Measurements from ENCODE around the gene ANKRD13B.

Gene ANKRD13B

DNA sequence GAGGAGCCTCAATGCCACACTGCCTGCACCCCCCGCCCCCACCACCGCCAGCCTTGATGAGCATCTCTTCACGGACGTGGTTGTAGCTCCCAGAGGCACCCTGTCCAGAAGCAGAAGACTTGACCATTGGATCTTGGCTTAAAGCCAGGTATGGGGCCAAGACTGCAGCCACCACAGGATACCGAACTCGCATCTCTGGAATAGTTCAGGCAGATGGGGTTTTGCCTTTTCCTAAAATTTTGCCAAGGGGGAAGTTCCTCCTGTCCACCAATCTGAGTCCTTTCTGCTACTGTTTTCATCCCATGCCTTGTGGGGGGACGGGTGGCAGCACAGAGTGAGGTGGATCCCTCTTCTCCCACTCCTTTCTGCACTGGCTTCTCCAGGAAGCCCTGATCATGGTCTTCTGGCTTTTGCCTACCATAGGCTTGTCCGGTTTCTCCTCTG, 28.8 kb downstream of the ANKRD13B start:
- peak; percentile 55 for TF ChIP-seq NFIC (IDR thresholded peaks at IDR 0.05)
- TF ChIP-seq TAF1 (IDR thresholded peaks at IDR 0.05; ENCODE audit: low read depth), result no peak
- no peak for TF ChIP-seq RAD21 (IDR thresholded peaks at IDR 0.05; ENCODE audit: low read depth)

DNA sequence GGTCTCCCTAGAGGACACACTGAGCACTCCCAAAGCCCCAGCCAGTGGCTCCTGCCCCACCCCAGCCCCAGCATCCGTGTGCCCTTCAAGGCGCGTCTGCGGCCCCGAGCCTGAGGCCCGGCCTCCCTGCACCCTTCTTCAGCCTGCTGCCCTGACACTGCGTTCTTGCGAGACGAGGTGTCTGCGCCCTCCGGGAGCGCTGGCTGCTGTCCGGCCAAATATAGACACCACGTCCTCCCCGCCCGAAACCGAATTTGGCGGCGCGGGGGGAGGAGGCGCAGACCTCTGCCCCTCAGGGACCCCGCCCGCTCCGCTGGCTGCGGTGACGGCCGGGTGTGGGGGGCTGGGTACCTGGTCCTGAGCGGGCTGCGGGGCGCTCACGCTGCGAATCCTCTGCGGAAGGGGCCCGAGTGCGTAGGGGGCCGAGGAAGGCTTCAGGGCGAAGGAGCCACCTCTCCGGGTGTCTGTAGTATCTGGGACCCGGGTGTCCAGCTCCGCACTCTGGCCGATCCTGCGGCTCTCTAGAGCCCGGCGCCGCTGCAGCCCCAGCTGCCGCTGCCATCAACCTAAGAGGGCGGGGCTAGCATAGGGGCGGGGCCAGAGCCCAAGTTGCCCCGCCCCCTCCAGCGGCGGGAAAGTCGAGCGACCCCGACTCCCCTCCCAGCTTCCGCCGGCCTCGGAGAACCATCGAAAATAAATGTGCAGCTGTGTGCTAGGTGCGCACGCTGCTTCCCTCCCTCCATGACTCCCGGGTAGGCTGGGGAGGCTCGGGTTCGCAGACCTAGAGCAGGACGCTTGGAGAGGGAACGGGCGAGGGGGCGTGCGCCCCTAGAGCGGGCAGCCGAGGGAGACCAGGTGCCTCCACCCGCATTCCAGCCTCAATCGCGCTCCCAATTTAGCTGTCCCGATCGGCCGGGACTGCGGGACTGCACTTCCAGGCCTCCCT, 29.7 kb downstream of the ANKRD13B start, which contains the start of gene CORO6:
Gene CORO6, minus strand, starts transcription at position 576 of the 946 bp plus-strand sequence. CDS start 1,491 bp downstream, outside the sequence.
- TF ChIP-seq, protein P1, sequence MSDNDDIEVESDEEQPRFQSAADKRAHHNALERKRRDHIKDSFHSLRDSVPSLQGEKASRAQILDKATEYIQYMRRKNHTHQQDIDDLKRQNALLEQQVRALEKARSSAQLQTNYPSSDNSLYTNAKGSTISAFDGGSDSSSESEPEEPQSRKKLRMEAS (IDR thresholded peaks at IDR 0.05), result peak; percentile 71
- TF ChIP-seq RAD21 (IDR thresholded peaks at IDR 0.05; ENCODE audit: low read depth) (no peak), CEBPB (IDR thresholded peaks at IDR 0.05) (no peak), TCF12 (IDR thresholded peaks at IDR 0.05; ENCODE audit: low read depth) (0 out of 2 replicates have a peak, but pooled peaks have one; percentile 24), YY1 (IDR thresholded peaks at IDR 0.05; ENCODE audit: low read depth) (no peak), EP300 (IDR thresholded peaks at IDR 0.05; ENCODE audit: borderline replicate concordance) (no peak; the same call in 1 of the 2 replicates), ZBTB7A (IDR thresholded peaks at IDR 0.05; ENCODE audit: low read depth) (peak; percentile 96), TEAD4 (IDR thresholded peaks at IDR 0.05) (peak; percentile 58)
- TF ChIP-seq, protein P2, sequence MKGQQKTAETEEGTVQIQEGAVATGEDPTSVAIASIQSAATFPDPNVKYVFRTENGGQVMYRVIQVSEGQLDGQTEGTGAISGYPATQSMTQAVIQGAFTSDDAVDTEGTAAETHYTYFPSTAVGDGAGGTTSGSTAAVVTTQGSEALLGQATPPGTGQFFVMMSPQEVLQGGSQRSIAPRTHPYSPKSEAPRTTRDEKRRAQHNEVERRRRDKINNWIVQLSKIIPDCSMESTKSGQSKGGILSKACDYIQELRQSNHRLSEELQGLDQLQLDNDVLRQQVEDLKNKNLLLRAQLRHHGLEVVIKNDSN (IDR thresholded peaks at IDR 0.05), result no peak

GRCh38 chr17:29623283-29623647, 30.3 kb downstream of the ANKRD13B start:
- no peak for TF ChIP-seq TAF1 (IDR thresholded peaks at IDR 0.05; ENCODE audit: low read depth)
- no peak for TF ChIP-seq NFIC (IDR thresholded peaks at IDR 0.05)
- no peak for TF ChIP-seq CREB1 (IDR thresholded peaks at IDR 0.05; ENCODE audit: low read depth)
- no peak for TF ChIP-seq TCF12 (IDR thresholded peaks at IDR 0.05; ENCODE audit: low read depth)
- TF ChIP-seq YY1 (IDR thresholded peaks at IDR 0.05; ENCODE audit: low read depth), result no peak
- TF ChIP-seq TEAD4 (IDR thresholded peaks at IDR 0.05), result no peak
- TF ChIP-seq, protein P1 (IDR thresholded peaks at IDR 0.05), result no peak
- TF ChIP-seq REST (IDR thresholded peaks at IDR 0.05; ENCODE audit: low read depth), result no peak
- TF ChIP-seq EGR1 (IDR thresholded peaks at IDR 0.05), result no peak
- no peak for TF ChIP-seq ZBTB7A (IDR thresholded peaks at IDR 0.05; ENCODE audit: low read depth)
- no peak for TF ChIP-seq EP300 (IDR thresholded peaks at IDR 0.05; ENCODE audit: borderline replicate concordance)
- TF ChIP-seq FOXM1 (IDR thresholded peaks at IDR 0.05; ENCODE audit: borderline replicate concordance, low read depth), result no peak
- TF ChIP-seq, protein P2 (IDR thresholded peaks at IDR 0.05), result no peak
- TF ChIP-seq RAD21 (IDR thresholded peaks at IDR 0.05; ENCODE audit: low read depth), result no peak
- no peak for TF ChIP-seq CEBPB (IDR thresholded peaks at IDR 0.05)

- TF ChIP-seq EGR1 (IDR thresholded peaks at IDR 0.05) (no peak), TEAD4 (IDR thresholded peaks at IDR 0.05) (no peak), TAF1 (IDR thresholded peaks at IDR 0.05; ENCODE audit: low read depth) (no peak), TCF12 (IDR thresholded peaks at IDR 0.05; ENCODE audit: low read depth) (no peak), CREB1 (IDR thresholded peaks at IDR 0.05; ENCODE audit: low read depth) (no peak), ZBTB7A (IDR thresholded peaks at IDR 0.05; ENCODE audit: low read depth) (no peak), RAD21 (IDR thresholded peaks at IDR 0.05; ENCODE audit: low read depth) (no peak), CEBPB (IDR thresholded peaks at IDR 0.05) (no peak), NFIC (IDR thresholded peaks at IDR 0.05) (no peak)
- TF ChIP-seq, protein P1 (IDR thresholded peaks at IDR 0.05), result no peak
- TF ChIP-seq, protein P2 (IDR thresholded peaks at IDR 0.05), result no peak
Measured at GRCh38 chr17:29624586-29624985, 31.7 kb downstream of the ANKRD13B start.

GRCh38 chr17:29625037-29625750, 32.3 kb downstream of the ANKRD13B start:
- no peak for TF ChIP-seq RAD21 (IDR thresholded peaks at IDR 0.05; ENCODE audit: low read depth)
- TF ChIP-seq CEBPB (IDR thresholded peaks at IDR 0.05), result no peak
- no peak for TF ChIP-seq TCF12 (IDR thresholded peaks at IDR 0.05; ENCODE audit: low read depth)
- no peak for TF ChIP-seq TEAD4 (IDR thresholded peaks at IDR 0.05)
- TF ChIP-seq FOXM1 (IDR thresholded peaks at IDR 0.05; ENCODE audit: borderline replicate concordance, low read depth), result no peak
- TF ChIP-seq, protein P1 (IDR thresholded peaks at IDR 0.05), result no peak
- TF ChIP-seq YY1 (IDR thresholded peaks at IDR 0.05; ENCODE audit: low read depth), result no peak

DNA sequence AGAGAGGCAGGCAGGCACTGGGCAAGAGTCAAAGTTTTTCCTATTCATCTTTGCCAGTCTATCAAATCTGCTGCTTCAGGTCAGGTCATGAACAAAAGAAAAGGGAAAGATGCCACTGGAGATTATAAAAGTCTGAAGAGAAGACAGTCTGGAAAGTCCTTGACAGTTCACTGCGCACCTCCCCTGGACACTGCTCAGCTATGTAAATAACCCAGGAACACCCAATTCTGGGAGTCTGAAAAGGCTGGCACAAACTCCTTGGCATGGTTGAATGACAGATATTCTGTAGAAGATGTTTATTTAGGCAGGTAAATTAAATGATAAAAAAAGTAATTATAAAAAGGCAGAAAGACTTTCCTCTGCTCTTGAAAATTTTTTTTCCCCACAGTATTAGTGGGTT, 35.0 kb downstream of the ANKRD13B start:
- TF ChIP-seq CEBPB (IDR thresholded peaks at IDR 0.05) (no peak), NFIC (IDR thresholded peaks at IDR 0.05) (no peak), ZBTB7A (IDR thresholded peaks at IDR 0.05; ENCODE audit: low read depth) (no peak), REST (IDR thresholded peaks at IDR 0.05; ENCODE audit: low read depth) (no peak), TAF1 (IDR thresholded peaks at IDR 0.05; ENCODE audit: low read depth) (no peak), CREB1 (IDR thresholded peaks at IDR 0.05; ENCODE audit: low read depth) (no peak), RAD21 (IDR thresholded peaks at IDR 0.05; ENCODE audit: low read depth) (no peak), EGR1 (IDR thresholded peaks at IDR 0.05) (no peak)
- TF ChIP-seq, protein P1 (IDR thresholded peaks at IDR 0.05), result no peak
- TF ChIP-seq, protein P2 (IDR thresholded peaks at IDR 0.05), result no peak

Data from Ishikawa (cell line).